ENCODE measurements around the gene DIDO1.
"Not testable (repeated sequence)": the region's sequence is repeated elsewhere in the genome, so short reads cannot be mapped to it uniquely, and the experiment has no call there.

Gene DIDO1

DNA sequence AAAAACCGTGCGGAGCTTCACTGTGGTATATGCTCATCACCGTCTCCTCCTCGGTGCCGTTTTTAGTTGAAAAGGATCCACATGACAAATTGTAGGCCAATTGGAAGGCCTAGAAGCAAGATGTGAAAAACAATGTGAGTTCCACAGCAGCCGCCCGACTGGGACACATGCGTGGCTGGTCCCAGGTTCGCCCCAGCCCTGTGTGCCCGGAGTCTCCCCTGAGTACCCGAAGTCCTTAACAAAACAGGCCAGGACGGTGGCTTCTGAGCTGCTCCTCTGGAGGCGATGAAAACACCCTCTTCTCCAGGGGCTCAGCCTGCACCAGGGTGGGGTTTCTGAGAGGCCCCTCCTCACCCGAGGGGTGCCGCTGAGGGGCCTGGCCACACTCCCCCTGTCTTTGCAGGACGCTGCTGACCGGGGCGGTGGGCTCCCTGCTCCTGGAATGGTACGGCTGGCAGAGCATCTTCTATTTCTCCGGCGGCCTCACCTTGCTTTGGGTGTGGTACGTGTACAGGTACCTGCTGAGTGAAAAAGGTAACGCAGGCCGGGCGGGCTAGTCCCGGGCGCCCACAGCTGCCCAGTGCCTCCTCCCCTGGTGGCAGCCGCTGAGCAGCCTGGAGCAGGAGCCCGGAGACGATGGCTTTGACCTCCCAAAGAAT lies 36.0 kb upstream of the DIDO1 start:
- no peak for DNase-seq

DNA sequence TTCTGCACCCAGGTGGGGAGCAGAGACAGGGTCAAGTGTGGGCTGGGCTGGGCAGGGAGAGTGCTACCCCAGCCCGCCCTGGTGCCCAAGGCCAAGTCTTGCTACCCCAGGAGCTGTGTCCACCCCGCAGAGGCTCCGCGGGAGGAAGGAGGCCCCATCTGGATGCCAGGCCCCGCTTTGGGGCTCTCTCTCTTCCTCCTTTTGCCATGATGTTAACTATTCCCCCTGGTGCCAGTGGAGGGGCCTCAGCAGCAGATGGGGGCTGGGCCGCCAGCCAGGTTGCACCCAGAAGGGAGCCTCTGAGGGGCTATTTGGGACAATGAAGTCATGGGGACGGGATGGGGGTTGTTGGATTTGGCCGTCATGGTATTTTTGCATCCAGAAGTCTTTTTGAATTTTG lies 35.5 kb upstream of the DIDO1 start:
- no peak for DNase-seq

DNA sequence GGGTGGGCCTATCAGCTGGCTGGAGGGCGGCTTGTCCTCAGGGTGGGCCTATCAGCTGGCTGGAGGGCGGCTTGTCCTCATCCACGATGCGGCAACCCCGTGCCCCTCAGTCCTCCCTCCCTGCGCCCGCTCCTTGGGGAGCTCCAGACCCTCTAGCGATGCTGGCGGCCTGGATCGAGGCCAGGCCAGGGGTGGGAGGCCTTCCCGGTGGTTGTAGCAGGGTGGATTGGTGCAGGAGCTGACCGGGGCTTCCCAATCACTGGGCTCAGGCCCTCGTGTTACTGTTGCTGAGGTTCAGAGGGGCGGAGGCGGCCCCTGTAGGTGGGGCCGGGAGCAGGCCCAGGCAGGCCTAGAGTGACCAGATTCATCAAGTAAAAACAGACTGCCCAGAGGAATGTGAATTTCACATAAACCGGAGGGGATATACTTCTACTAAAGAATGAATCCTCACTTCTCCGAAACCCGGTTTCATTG lies 35.0 kb upstream of the DIDO1 start:
- DNase-seq = no peak

DNA sequence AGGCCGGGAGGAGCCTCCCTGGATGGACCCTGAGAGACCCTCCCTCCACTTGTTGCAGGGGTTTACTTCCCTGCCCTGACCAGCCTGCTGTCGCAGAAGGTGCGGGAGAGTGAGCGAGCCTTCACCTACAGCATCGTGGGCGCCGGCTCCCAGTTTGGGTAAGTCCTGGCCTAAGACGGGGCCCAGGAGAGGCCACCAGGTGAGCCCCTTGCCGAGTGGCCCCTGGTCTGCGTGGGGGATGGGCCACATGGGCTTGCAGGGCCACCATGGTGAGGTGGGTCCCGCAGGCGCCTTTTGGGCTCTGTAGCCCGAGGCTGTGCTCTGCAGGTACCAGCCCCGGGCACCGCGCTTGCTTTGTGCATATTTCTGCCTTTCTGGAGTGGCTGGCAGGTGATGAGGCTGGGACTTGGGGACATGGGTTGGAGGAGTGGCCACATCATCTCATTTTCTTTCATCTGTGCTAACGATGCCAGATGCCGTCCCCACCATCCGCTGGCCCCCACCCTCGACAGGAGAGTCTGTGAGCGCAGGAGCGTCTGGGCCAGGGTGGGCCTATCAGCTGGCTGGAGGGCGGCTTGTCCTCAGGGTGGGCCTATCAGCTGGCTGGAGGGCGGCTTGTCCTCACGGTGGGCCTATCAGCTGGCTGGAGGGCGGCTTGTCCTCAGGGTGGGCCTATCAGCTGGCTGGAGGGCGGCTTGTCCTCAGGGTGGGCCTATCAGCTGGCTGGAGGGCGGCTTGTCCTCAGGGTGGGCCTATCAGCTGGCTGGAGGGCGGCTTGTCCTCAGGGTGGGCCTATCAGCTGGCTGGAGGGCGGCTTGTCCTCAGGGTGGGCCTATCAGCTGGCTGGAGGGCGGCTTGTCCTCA lies 34.4 kb upstream of the DIDO1 start:
- not testable (repeated sequence) for DNase-seq

DNA sequence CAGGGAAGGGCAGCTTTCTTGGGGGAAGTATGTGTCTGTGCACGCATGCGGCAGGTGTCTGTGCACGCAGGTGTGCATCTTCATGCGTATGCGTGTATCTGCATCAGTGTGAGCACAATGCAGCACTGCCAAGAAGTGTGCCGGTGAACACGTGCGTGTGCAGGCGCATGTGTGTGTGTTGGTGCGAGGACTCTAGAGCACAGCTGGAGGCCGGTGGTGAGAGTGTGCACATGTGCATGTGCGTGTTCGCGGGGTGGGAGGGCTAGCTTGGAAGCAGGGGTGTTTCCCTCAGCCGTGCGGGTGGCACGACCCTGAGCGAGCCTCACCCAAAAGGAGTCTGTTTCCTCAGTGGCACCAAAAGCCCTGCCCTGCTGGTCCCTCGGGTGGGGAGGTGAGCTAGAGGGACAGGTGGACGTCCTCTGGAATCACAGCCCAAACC lies 33.7 kb upstream of the DIDO1 start:
- DNase-seq = no peak

DNA sequence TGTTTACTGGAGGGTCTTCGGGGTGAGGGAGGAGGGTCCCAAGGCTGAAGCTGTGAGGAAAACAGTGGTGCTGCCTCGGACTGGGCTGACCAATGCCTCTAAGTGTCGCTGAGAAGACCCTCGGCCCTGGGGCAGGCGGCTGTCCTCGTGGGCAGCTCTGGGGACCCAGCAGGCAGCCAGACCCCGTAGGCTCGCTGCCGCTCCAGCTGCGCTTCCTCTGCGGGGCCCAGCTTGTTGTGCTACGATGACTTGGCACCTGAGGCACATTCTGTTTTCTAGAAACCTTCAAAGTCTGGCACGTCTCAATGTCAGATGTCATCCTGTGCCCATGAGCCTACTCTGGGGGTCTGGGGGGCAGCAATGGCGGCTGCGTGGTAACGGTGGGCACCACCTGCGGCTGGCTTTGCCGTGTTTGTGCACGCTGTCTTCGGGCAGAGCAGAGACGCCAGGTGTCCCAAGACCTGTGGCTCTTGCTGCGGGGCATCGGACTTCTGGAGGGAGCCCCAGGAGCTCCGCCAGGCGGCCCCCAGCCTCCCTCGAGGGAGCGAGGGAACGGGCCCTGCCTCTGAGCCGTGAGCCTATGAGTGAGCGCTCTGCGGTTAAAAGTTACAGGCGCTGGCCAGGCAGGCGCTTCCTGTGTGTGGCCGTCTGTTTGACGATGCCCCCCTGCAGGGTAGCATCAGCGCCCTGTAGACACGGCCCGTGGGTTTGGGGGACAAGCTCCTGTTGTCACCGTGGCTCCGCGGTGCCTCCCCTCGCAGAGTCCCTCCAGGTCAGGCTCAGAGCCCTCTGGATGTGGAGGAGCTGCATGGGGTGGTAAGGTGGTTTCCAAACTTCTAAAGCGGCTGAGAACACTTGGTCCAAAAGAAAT lies 33.0 kb upstream of the DIDO1 start:
- DNase-seq = peak; percentile 16

DNA sequence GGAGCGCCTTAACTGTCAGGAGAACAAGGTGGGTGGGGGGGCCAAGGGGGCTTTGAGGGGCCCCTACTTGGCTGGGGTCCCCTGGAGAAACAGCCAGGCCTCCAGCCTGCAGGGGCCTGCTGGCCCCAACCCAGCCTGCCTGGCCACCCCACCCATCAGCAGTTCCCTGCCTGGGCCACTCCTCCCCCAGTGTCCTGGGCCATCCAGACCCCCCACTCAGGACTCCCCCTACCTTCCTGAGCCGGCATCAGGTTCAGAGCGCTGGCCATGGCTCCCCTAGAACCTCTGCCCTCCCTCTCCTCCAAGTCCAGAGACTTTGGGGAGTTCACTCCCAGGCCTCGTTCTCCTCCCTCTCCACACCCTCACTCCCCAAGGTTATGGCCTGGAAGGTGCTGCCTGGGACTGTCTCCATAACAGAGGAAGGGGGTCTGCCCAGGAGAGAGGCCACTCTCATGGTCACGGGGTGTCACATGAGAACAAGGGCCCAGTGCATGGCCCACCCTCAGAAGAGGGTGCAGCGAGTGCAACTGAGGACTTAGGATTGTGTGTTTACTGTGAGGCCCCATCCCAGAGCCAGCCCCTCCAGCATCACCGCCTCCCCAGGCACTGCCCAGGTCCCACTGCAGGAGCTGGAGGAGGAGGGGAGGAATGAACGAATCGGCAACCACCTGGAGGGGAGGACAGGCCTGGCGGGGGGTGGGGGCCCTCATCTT lies 32.2 kb upstream of the DIDO1 start:
- no peak for DNase-seq

DNA sequence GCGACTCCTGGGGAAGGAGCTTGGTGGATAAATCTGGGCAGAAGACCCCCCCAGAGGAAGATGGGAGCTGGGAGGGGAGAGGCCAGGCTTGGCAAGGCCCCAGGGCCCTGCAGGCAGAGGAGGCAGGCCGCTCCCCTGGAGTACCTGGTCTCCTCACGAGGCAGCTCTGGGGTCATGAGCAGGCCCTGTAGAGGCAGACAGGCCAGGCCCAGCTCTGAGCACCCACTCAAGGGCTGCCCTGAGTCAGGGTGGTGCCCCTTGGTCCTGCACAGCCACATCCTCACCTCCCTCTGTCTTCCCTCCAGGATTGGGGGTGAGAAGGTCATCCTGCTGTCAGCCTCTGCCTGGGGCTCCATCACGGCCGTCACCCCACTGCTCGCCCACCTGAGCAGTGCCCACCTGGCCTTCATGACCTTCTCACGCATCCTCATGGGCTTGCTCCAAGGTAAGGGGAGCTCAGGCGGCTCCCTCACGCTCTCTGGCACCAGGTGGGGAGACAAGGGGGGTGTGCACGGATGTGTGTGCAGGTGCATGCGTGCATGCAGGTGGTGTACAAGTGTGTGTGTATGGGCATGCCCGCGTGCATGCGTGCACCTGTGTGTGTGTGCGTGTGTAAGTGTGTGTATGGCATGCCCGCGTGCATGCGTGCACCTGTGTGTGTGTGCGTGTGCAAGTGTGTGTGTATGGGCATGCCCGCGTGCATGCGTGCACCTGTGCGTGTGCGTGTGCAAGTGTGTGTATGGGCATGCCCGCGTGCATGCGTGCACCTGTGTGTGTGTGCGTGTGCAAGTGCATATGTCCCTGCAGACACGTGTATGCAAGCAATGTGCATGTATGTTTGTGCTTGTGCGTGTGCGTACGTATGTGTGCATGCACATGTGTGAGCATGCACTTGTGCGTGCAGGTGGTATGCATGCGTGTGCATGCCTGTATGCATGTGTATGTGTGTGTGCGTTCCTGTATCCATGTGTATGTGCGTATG lies 31.1 kb upstream of the DIDO1 start:
- DNase-seq = no peak

DNA sequence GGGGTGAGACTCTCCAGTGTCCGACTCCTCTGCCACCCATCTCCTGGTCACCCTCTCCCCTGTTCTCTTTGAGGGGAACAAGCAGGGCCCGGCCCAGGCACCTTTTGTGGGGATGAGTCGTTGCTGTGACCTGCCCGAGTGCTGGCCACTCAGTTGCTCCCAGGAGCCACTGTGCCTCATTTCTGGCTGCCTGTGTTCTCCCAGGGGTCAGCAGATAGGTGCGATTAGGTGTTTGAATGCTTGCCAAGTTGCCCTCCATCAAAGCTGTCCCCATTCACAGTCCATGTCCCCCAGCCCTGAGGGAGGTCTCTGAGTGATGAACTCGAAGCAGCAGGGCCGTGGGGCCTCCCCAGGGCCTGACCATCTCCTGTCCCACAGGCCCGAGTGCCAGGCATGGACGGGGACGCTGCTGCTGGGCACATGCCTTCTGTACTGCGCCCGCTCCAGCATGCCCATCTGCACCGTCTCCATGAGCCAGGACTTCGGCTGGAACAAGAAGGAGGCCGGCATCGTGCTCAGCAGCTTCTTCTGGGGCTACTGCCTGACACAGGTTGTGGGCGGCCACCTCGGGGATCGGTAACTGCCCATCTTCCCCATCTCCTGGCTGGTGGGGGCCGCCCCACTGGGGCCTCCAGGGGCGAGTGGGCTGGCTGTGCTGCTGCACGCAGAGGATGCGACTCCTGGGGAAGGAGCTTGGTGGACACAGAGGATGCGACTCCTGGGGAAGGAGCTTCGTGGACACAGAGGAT lies 30.3 kb upstream of the DIDO1 start:
- no peak for DNase-seq

DNA sequence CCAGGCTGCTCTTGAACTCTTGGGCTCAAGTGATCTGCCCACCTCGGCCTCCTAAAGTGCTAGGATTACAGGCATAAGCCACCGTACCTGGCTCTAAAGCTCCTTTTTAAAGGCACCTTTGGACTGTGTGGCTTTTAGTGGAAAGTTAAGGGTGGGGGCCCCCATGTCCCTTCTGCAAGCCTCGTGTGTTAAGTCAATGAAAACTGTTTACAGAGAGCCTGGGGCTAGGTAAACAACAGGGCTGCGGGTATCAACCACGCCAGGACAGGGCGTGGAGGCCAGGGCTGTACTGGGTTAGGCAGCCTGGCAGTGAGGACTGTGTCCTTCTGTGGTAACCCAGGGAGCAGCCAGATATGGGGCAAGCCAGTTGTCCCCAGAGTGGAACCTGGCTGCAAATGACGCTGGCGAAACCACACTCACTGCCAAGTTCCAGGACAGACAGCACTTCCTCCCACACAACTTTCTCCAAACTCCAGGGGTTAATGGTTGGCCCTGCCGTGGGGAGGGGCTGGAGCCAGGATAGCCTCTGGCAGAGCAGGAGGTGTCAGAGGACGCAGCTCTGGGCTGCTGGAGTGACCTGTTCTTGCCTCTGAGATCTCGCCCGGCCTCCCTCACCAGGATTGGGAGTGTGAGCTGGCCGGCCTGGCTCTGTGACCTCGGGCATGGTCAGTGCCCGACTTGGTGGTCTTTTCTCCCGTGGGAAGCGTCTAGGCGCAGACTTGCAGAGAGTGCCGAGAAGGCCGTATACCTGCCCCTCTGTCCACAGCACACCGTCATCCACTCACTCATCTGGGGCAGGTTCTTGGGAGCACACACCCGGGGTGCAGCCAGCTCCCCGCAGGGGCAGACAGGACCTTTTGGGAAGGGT lies 29.4 kb upstream of the DIDO1 start:
- no peak for DNase-seq

DNA sequence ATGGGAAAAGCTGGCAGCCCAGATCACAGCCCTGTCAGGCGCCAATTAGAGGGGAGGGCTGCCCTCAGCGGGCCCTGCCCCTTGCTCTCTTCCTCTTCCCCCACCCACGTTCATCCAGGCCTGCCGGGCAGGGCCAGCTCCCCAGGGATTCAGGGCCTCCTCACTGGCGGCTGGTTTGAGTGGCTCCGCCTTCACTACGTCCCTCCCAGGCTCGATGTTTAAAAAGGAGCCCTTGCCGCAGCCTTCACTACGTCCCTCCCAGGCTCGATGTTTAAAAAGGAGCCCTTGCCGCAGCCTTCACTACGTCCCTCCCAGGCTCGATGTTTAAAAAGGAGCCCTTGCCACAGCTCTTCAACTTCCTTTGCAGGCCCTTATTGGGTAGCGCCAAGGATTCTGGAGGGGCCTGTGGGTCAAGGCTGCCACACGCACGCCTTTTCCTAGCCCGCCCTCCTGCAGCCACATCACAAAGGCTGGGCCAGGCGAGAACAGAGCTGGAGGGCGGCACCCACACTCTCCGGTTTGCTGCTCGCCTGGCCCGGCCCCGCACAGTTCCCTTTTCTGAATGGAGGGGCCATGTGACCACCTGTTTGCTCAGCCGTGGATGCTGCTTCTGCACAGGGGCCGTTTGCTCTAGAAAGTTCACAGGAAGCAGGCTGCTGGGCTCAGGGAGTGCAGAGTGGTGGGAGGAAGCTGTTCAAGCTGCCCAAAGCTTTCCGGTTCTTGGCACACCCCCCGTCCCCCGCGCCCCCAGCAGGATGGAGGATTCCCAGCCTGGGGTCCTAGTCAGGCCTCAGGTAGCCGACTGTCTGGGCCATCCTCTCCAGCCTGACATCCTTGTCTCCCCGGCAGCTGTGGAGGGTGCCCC lies 27.8 kb upstream of the DIDO1 start:
- peak; percentile 77 for DNase-seq

DNA sequence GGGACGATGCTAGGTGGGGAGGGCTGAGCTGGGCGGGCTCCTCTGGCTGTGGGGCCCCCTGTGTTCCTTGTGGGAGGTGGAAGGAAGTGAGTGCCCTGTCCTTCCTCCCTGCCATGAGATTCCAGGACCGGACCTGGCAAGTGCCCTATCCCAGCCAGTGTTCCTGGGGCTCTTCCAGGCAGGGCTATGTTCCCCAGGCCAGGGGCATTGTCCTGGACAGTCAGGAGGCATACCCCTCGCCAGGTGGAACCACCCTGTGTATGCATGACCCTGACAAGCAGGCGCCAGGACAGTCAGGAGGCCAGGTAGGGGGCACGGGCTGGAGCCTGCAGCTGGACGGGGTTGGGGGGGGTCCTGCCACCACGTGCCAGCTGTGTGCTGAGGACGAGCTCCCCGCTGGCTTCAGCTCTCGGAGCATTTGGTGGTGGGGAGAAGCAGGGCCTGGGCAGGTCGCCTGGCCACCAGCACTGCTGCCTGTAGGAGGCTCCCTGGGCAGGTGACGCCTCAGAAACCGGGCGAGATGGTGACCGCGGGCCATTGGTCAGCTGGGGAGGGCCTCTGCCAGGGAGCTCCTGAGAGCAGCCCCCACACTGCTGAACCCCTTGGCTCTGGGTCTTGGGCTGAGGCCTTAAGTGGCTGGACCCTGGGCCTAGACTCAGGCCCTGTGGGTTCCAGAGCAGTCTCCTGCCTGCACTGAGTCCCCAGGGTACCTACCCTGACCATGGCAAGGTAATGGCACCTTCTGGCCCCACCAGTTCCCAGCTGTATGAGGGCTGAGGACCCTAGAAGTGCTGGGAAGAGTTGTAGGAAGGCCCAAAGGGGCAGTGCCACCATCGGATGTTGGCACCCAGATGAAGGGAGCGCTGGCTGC lies 26.9 kb upstream of the DIDO1 start:
- no peak for DNase-seq

DNA sequence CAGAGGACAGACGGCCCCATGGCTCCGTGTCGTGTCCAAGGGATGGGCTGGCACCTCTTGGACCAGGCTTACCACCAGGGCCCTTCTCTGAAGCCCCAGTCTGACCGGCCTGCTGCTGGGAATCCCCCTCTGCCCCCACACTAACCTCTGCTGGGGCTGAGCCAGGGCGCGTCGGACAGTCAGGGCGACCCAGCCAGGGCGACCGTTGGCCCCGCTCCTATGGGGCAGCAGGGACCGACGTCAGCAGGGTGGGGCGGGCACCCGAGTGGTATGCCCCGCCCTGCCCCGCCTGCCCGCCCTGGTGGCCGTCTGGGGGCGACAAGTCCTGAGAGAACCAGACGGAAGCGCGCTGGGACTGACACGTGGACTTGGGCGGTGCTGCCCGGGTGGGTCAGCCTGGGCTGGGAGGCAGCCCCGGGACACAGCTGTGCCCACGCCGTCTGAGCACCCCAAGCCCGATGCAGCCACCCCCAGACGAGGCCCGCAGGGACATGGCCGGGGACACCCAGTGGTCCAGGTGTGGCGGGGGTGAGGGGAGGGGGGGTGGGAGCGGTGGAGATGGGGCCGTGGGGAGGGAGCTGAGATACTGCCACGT lies 26.2 kb upstream of the DIDO1 start, which contains the start of gene SLC17A9:
TSS of gene SLC17A9 (plus strand) at position 337 of the 595 bp plus-strand sequence. CDS start at position 459, 122 bp downstream.
- peak; percentile 55 for DNase-seq

DNA sequence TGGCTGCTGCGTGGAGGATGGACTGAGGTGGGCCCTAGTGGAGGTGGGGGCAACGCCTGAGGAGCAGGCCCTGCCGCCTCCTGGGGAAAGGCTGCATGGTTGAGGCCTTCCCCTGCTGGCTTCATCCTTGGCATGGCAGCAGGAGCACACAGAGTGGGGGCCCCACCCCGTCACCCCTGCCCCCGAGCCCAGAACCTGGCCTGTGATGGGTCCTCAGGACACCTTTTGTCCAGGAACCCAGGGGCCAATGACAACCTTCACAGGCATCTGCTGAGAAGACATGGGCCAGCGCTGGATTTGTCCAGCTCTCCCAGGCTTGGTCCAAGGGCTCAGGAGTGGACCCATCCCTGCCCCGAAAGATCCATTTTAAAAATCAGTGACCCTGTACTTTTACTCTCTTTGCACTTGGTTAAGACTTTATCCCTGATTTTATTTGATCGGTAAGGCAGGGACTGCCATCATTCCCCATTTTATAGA lies 25.6 kb upstream of the DIDO1 start:
- no peak for DNase-seq

DNA sequence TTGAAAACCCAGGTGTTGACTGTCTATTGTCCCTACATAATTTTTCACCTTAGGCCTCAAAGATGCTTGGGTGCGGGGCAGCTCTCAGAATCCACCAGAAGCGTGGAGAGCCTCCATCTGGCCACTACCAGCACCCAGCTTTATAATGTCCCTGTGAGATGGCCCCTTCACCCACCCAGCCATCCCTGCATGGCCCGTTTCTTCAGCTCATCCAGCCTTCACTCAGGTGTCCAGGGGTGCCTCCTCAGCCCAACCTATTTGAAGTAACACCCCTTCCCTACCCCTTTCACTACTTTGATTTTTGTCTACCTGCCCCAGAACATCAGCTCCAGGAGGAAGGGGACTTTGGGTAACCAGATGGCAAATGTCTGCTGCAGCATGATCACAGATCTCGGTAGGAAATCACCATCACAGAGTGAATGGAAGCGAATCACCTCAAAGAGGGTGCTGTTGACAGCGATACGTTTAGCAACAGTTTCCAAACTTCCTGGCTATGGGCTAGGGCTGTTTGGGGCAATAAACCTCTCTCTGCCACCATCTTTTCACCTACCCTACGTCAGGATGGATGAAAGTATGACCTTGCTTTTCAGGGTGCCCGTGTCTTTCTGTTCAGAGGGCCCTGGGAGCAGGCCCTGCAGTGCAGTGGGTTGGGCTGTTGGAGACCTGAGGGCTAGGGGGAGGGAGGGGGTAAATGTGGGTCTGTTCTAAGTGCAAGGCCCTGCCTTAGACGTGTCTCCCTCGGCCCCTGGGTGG lies 25.0 kb upstream of the DIDO1 start:
- no peak for DNase-seq

DNA sequence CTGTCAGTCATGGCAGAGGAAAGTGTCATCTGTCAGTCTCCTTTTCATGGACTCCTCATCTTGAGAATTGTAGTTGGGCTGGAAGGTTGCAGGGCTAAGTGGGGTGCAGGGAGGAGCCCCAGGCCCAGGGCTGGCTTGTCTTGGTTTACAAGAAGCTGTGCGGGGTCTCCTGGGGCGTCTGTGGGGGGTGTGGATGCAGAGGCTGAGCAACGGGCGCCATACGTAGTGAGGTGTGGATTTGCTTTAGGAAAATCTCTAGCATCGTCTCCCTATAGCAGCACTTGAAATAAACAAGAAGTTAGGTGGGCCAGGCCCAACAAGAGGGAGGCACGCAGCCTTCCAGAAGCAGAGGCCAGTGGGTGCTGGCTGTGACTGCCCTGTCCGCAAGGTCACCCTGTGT lies 24.4 kb upstream of the DIDO1 start:
- no peak for DNase-seq

All from CD4-positive, alpha-beta T cell treated with Interleukin-6 for 4 hours (primary cell).